GM12878 (cell line): ENCODE data around the gene MRPL28. TPM values are rescaled to one million over a fixed set of nuclear protein-coding genes. Genes with fewer than 3 reads are reported as not detected.
A peak's percentile ranks its signal among the peaks of the same experiment; 100 is the strongest.

Experiments used
- BHLHE40 ChIP-seq, 2 experiments: fragments of 450-650 bp in 1 of 2; IDR thresholded peaks; 2 replicates each; pipeline ENCODE4 v1.6.1; 2011 to 2017; ENCODE audit warnings: low read depth in 2 of 2, borderline replicate concordance in 1 of 2, improper control_type of control experiment in 1 of 2, low read length in 1 of 2, mild to moderate bottlenecking in 1 of 2
- BMI1 ChIP-seq: fragments of 450-650 bp; IDR thresholded peaks from 2 replicates; pipeline ENCODE4 v1.6.1; 2016; ENCODE audit warnings: mild to moderate bottlenecking, moderate library complexity, borderline replicate concordance
- BRCA1 ChIP-seq: IDR thresholded peaks from 2 replicates; pipeline ENCODE4 v1.6.1; 2011; ENCODE audit warnings: low read depth, low read length, improper control_type of control experiment
- CBX3 ChIP-seq: fragments of 200-600 bp; sonication (generic); IDR thresholded peaks from 2 replicates; pipeline ENCODE4 v1.6.1; 2016; ENCODE audit warnings: low read depth, borderline replicate concordance
- EGR1 ChIP-seq, 2 experiments: IDR thresholded peaks; 1 replicate in 1 of 2; 2 replicates in 1 of 2; pipeline ENCODE4 v1.6.1; 2011 to 2012; ENCODE audit warnings: low read depth in 2 of 2, low read length in 2 of 2, borderline replicate concordance in 1 of 2, mild to moderate bottlenecking in 1 of 2, moderate library complexity in 1 of 2
- IRF4 ChIP-seq: IDR thresholded peaks from 2 replicates; pipeline ENCODE4 v1.6.1; 2011; ENCODE audit warnings: low read depth, low read length
- KLF5 ChIP-seq: fragments of 450-650 bp; IDR thresholded peaks from 2 replicates; pipeline ENCODE4 v1.6.1; 2014; ENCODE audit warnings: mild to moderate bottlenecking; ENCODE audit not compliant: partially characterized antibody
- MYB ChIP-seq: fragments of 150-350 bp; IDR thresholded peaks from 2 replicates; pipeline ENCODE4 v1.6.1; 2014; ENCODE audit warnings: mild to moderate bottlenecking, low read depth, low read length, borderline replicate concordance
- NR2F1 ChIP-seq: fragments of 450-650 bp; conservative IDR thresholded peaks from 2 replicates; pipeline ENCODE4 v1.6.1; 2017; ENCODE audit warnings: mild to moderate bottlenecking
- RB1 ChIP-seq: fragments of 450-650 bp; formaldehyde crosslinking; IDR thresholded peaks from 2 replicates; pipeline ENCODE4 v1.6.1; 2017; ENCODE audit warnings: mild to moderate bottlenecking, borderline replicate concordance
- SMARCA5 ChIP-seq: fragments of 450-650 bp; IDR thresholded peaks from 2 replicates; pipeline ENCODE4 v1.6.1; 2017; ENCODE audit warnings: mild to moderate bottlenecking
- SP1 ChIP-seq: IDR thresholded peaks from one replicate; pipeline ENCODE4 v1.6.1; 2011; ENCODE audit warnings: low read depth, low read length
- TCF3 ChIP-seq: IDR thresholded peaks from 2 replicates; pipeline ENCODE4 v1.6.1; 2012; ENCODE audit warnings: low read depth, mild to moderate bottlenecking, low read length, borderline replicate concordance; ENCODE audit not compliant: insufficient read depth
- YBX1 ChIP-seq: fragments of 450-650 bp; IDR thresholded peaks from 2 replicates; pipeline ENCODE4 v1.6.1; 2016; ENCODE audit warnings: antibody characterized with exemption
- ZBED1 ChIP-seq: IDR thresholded peaks from 2 replicates; pipeline ENCODE4 v1.6.1; 2016; ENCODE audit warnings: borderline replicate concordance
- ZNF207 ChIP-seq: fragments of 450-650 bp; IDR thresholded peaks from 2 replicates; pipeline ENCODE4 v1.6.1; 2014; ENCODE audit warnings: antibody characterized with exemption, mild to moderate bottlenecking, borderline replicate concordance
- polyA plus RNA-seq, 11 experiments: library from polyadenylated mRNA; depleted of rRNA in 4 of 11; unstranded in 6 of 11; stranded (reverse) in 5 of 11; fragments of >200 nt; fragmentation: Nextera tagmentation in 4 of 11; fragmentation: Illumina TruSeq in 1 of 11; extraction: Ambion mirVana in 4 of 11; extraction: Trizol in 1 of 11; gene quantifications; 1 replicate in 1 of 11; 2 replicates in 10 of 11; pipeline versions ENCODE4 v1.2.1 to v1.2.3, GENCODE V29; 2011 to 2016; ENCODE audit warnings: inconsistent platforms in 2 of 11, missing spikeins in 2 of 11, low read depth in 1 of 11
- total RNA-seq, 4 experiments: library from RNA; depleted of rRNA in 3 of 4; stranded (reverse); fragments of >200 nt in 3 of 4; fragmentation: Illumina TruSeq in 1 of 4; extraction: Trizol in 1 of 4; gene quantifications; 2 replicates each; pipeline versions ENCODE4 v1.2.1 to v1.2.3, GENCODE V29; 2013 to 2021
- TF ChIP-seq, protein P1 (sequence below): IDR thresholded peaks from 2 replicates; pipeline ENCODE4 v1.6.1; 2012; ENCODE audit warnings: low read depth, low read length, improper control_type of control experiment
- TF ChIP-seq, protein P2 (sequence below): IDR thresholded peaks from 2 replicates; pipeline ENCODE4 v1.6.1; 2012; ENCODE audit warnings: low read depth, low read length, improper control_type of control experiment
- TF ChIP-seq, protein P3 (sequence below): fragments of 150-350 bp; IDR thresholded peaks from 2 replicates; pipeline ENCODE4 v1.6.1; 2014; ENCODE audit warnings: mild to moderate bottlenecking, low read depth, low read length
- TF ChIP-seq, protein P4 (sequence below): IDR thresholded peaks from 2 replicates; pipeline ENCODE4 v1.6.1; 2012; ENCODE audit warnings: mild to moderate bottlenecking, low read depth, low read length
- TF ChIP-seq, protein P5 (sequence below): fragments of 450-650 bp; IDR thresholded peaks from 2 replicates; pipeline ENCODE4 v1.6.1; 2017; ENCODE audit warnings: low read depth, mild to moderate bottlenecking, moderate library complexity

Gene MRPL28
- total and polyA plus RNA-seq, 10 of the 15 experiments (the other 5 are each of a cell fraction or from before 2014, with no cell fraction given) = 1.6 to 185 (median 110) TPM

DNA sequence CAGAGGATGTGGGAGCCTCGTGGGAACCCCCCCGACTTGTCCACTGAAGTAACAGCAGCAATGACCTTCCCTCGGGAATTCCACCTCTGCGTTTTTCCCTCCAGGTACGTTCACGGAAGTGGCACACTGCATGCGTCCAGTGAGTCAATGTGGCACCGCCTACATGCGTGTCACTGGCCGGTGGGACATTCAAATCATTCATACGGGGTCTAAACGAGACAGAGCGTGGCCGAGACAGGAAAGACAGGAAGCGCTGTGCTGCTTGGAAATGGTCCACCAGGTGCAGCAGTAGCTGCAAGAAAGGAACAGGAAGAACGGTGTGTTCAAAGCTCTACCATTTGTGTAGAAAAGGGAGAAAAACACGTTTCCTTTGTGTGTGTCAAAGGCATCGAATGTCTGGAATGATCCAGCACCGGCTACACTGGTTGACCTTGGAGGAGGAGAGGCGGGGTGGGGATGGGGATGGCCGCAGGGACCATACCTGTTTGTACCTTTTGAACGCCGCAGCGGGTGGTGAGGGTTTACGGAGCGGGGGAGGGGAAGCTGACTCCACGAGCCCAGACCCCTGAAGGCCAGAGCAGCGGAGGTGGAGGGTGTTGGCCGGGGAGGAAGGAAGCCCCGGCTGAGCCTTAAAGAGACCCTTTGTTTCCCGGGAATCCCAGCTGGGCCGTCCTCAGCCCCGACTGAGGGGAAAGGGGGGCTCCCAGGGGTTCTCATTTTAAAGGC, 13.2 kb upstream of the MRPL28 start (continued):
- TF ChIP-seq MYB (no peak), EGR1 (IDR thresholded peaks at IDR 0.05; ENCODE audit: borderline replicate concordance in 1 of 2, low read depth in 2 of 2, low read length in 2 of 2) (no peak), ZNF207 (no peak), IRF4 (no peak), CBX3 (no peak), BHLHE40 (IDR thresholded peaks at IDR 0.05; ENCODE audit: borderline replicate concordance in 1 of 2, low read depth in 2 of 2, low read length in 1 of 2) (peak in 1 of 2 experiments; percentile 55; a peak in 1 of 4 replicates), SP1 (no peak), SMARCA5 (no peak; the same call in 1 of the 2 replicates), NR2F1 (0 out of 2 replicates have a peak, but pooled peaks have one; percentile 21), BMI1 (no peak), KLF5 (no peak), YBX1 (no peak), TCF3 (no peak; the same call in 1 of the 2 replicates), RB1 (0 out of 2 replicates have a peak, but pooled peaks have one; percentile 20), ZBED1 (no peak), BRCA1 (no peak)
- TF ChIP-seq, protein P1, sequence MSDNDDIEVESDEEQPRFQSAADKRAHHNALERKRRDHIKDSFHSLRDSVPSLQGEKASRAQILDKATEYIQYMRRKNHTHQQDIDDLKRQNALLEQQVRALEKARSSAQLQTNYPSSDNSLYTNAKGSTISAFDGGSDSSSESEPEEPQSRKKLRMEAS = peak; percentile 62
- TF ChIP-seq, protein P2, sequence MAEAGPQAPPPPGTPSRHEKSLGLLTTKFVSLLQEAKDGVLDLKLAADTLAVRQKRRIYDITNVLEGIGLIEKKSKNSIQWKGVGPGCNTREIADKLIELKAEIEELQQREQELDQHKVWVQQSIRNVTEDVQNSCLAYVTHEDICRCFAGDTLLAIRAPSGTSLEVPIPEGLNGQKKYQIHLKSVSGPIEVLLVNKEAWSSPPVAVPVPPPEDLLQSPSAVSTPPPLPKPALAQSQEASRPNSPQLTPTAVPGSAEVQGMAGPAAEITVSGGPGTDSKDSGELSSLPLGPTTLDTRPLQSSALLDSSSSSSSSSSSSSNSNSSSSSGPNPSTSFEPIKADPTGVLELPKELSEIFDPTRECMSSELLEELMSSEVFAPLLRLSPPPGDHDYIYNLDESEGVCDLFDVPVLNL = peak; percentile 85
- TF ChIP-seq, protein P3, sequence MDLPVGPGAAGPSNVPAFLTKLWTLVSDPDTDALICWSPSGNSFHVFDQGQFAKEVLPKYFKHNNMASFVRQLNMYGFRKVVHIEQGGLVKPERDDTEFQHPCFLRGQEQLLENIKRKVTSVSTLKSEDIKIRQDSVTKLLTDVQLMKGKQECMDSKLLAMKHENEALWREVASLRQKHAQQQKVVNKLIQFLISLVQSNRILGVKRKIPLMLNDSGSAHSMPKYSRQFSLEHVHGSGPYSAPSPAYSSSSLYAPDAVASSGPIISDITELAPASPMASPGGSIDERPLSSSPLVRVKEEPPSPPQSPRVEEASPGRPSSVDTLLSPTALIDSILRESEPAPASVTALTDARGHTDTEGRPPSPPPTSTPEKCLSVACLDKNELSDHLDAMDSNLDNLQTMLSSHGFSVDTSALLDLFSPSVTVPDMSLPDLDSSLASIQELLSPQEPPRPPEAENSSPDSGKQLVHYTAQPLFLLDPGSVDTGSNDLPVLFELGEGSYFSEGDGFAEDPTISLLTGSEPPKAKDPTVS = no peak
- TF ChIP-seq, protein P4, sequence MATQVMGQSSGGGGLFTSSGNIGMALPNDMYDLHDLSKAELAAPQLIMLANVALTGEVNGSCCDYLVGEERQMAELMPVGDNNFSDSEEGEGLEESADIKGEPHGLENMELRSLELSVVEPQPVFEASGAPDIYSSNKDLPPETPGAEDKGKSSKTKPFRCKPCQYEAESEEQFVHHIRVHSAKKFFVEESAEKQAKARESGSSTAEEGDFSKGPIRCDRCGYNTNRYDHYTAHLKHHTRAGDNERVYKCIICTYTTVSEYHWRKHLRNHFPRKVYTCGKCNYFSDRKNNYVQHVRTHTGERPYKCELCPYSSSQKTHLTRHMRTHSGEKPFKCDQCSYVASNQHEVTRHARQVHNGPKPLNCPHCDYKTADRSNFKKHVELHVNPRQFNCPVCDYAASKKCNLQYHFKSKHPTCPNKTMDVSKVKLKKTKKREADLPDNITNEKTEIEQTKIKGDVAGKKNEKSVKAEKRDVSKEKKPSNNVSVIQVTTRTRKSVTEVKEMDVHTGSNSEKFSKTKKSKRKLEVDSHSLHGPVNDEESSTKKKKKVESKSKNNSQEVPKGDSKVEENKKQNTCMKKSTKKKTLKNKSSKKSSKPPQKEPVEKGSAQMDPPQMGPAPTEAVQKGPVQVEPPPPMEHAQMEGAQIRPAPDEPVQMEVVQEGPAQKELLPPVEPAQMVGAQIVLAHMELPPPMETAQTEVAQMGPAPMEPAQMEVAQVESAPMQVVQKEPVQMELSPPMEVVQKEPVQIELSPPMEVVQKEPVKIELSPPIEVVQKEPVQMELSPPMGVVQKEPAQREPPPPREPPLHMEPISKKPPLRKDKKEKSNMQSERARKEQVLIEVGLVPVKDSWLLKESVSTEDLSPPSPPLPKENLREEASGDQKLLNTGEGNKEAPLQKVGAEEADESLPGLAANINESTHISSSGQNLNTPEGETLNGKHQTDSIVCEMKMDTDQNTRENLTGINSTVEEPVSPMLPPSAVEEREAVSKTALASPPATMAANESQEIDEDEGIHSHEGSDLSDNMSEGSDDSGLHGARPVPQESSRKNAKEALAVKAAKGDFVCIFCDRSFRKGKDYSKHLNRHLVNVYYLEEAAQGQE = no peak
- TF ChIP-seq, protein P5, sequence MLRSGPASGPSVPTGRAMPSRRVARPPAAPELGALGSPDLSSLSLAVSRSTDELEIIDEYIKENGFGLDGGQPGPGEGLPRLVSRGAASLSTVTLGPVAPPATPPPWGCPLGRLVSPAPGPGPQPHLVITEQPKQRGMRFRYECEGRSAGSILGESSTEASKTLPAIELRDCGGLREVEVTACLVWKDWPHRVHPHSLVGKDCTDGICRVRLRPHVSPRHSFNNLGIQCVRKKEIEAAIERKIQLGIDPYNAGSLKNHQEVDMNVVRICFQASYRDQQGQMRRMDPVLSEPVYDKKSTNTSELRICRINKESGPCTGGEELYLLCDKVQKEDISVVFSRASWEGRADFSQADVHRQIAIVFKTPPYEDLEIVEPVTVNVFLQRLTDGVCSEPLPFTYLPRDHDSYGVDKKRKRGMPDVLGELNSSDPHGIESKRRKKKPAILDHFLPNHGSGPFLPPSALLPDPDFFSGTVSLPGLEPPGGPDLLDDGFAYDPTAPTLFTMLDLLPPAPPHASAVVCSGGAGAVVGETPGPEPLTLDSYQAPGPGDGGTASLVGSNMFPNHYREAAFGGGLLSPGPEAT = peak; percentile 82
